SK-N-SH (cell line): ENCODE results near the gene MAST2.

Experiments
- CHD2 ChIP-seq: fragments of 150-350 bp; IDR thresholded peaks from 2 replicates; pipeline ENCODE4 v1.6.1; 2018; ENCODE audit warnings: low read length; ENCODE audit not compliant: partially characterized antibody
- CTCF ChIP-seq: fragments of 200-600 bp; sonication (generic); IDR thresholded peaks from 2 replicates; pipeline ENCODE4 v1.6.1; 2017; ENCODE audit warnings: antibody characterized with exemption, mild to moderate bottlenecking, moderate library complexity
- EP300 ChIP-seq, 2 experiments: IDR thresholded peaks; 2 replicates each; pipeline versions ENCODE4 v1.4.0 to v1.6.1; 2012; ENCODE audit warnings: borderline replicate concordance in 1 of 2, low read depth in 1 of 2, low read length in 1 of 2
- MAX ChIP-seq: IDR thresholded peaks from 2 replicates; pipeline ENCODE4 v1.4.0; 2012; ENCODE audit warnings: low read depth
- NFIC ChIP-seq: IDR thresholded peaks from 2 replicates; pipeline ENCODE4 v1.4.0; 2012; ENCODE audit warnings: borderline replicate concordance
- NRF1 ChIP-seq: IDR thresholded peaks from 2 replicates; pipeline ENCODE4 v1.6.1; 2012; ENCODE audit warnings: low read depth, mild to moderate bottlenecking, low read length
- PBX3 ChIP-seq: IDR thresholded peaks from 2 replicates; pipeline ENCODE4; 2012
- RAD21 ChIP-seq: IDR thresholded peaks from 2 replicates; pipeline ENCODE4 v1.6.1; 2012; ENCODE audit warnings: mild to moderate bottlenecking, low read length
- RFX5 ChIP-seq: IDR thresholded peaks from 2 replicates; pipeline ENCODE4 v1.6.1; 2012; ENCODE audit warnings: mild to moderate bottlenecking, improper control_type of control experiment, low read length
- TAF1 ChIP-seq: IDR thresholded peaks from 2 replicates; pipeline ENCODE4 v1.6.1; 2012; ENCODE audit warnings: low read depth, mild to moderate bottlenecking, low read length, moderate library complexity, borderline replicate concordance
- USF2 ChIP-seq: fragments of 150-350 bp; IDR thresholded peaks from 2 replicates; pipeline ENCODE4 v1.6.1; 2017; ENCODE audit warnings: antibody characterized with exemption, low read length, low read depth, borderline replicate concordance

- TF ChIP-seq CTCF (no peak), USF2 (no peak), RFX5 (no peak), TAF1 (no peak), CHD2 (no peak), NFIC (no peak), PBX3 (no peak), RAD21 (no peak), EP300 (IDR thresholded peaks at IDR 0.05; ENCODE audit: borderline replicate concordance in 1 of 2, low read depth in 1 of 2, low read length in 1 of 2) (no peak), NRF1 (no peak), MAX (no peak)
Observed at GRCh38 chr1:46008585-46008984, 205.2 kb downstream of the MAST2 start.
